ENCODE results near the gene PGAP6.
"Not testable (repeated sequence)": the region's sequence is repeated elsewhere in the genome, so short reads cannot be mapped to it uniquely, and the experiment has no call there.

PGAP6 gene

GRCh38 chr16:368388-369158, 13.2 kb downstream of the PGAP6 start:
- DNase-seq (ENCODE audit: insufficient read length, low spot score) (no peak), FAIRE-seq (no peak)
- TF ChIP-seq POU2F2 (IDR thresholded peaks at IDR 0.05; ENCODE audit: low read depth, low read length) (no peak), POLR2A (IDR thresholded peaks at IDR 0.05; ENCODE audit: low read depth, low read length) (no peak), TAF1 (IDR thresholded peaks at IDR 0.05; ENCODE audit: low read depth, low read length) (no peak), PAX5 (IDR thresholded peaks at IDR 0.05; ENCODE audit: insufficient read depth, low read length, severe bottlenecking) (no peak), SPI1 (IDR thresholded peaks at IDR 0.05; ENCODE audit: low read depth, low read length) (no peak), POLR2AphosphoS5 (IDR thresholded peaks at IDR 0.05; ENCODE audit: low read depth, low read length) (no peak)

GRCh38 chr16:367333-367903, 14.4 kb downstream of the PGAP6 start:
- FAIRE-seq (no peak), DNase-seq (ENCODE audit: insufficient read length, low spot score) (no peak)
- TF ChIP-seq PAX5 (IDR thresholded peaks at IDR 0.05; ENCODE audit: insufficient read depth, low read length, severe bottlenecking) (no peak), POLR2AphosphoS5 (IDR thresholded peaks at IDR 0.05; ENCODE audit: low read depth, low read length) (no peak), POLR2A (IDR thresholded peaks at IDR 0.05; ENCODE audit: low read depth, low read length) (no peak), POU2F2 (IDR thresholded peaks at IDR 0.05; ENCODE audit: low read depth, low read length) (no peak), SPI1 (IDR thresholded peaks at IDR 0.05; ENCODE audit: low read depth, low read length) (no peak), TAF1 (IDR thresholded peaks at IDR 0.05; ENCODE audit: low read depth, low read length) (no peak)

DNA sequence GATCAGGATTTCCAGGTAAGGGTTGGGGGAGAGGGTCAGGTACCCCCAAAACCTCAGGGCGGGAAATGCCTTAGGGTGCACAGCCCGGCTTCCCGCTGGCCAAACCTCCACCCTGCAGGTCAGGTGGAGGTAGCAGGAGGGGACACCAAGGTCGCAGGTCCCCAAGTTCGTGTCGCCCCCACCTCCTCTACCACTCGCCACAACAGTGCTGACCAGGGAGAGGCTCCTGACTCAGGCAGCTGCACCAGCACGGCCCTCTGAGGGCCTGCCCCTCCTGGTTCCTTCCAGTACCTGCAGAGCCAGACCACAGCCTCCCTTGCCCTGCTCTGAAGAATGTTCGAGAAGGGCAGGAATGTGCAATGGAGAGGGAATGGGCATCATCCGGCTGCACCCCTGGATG, 15.3 kb downstream of the PGAP6 start:
- no peak for DNase-seq (ENCODE audit: insufficient read length, low spot score)
- FAIRE-seq, result no peak
- TF ChIP-seq TAF1 (IDR thresholded peaks at IDR 0.05; ENCODE audit: low read depth, low read length) (no peak), POLR2AphosphoS5 (IDR thresholded peaks at IDR 0.05; ENCODE audit: low read depth, low read length) (no peak), PAX5 (IDR thresholded peaks at IDR 0.05; ENCODE audit: insufficient read depth, low read length, severe bottlenecking) (no peak), POLR2A (IDR thresholded peaks at IDR 0.05; ENCODE audit: low read depth, low read length) (no peak), SPI1 (IDR thresholded peaks at IDR 0.05; ENCODE audit: low read depth, low read length) (no peak), POU2F2 (IDR thresholded peaks at IDR 0.05; ENCODE audit: low read depth, low read length) (no peak)

GRCh38 chr16:364595-365491, 16.9 kb downstream of the PGAP6 start:
- DNase-seq (ENCODE audit: insufficient read length, low spot score) (no peak), FAIRE-seq (no peak)
- TF ChIP-seq POU2F2 (IDR thresholded peaks at IDR 0.05; ENCODE audit: low read depth, low read length), result no peak

DNA sequence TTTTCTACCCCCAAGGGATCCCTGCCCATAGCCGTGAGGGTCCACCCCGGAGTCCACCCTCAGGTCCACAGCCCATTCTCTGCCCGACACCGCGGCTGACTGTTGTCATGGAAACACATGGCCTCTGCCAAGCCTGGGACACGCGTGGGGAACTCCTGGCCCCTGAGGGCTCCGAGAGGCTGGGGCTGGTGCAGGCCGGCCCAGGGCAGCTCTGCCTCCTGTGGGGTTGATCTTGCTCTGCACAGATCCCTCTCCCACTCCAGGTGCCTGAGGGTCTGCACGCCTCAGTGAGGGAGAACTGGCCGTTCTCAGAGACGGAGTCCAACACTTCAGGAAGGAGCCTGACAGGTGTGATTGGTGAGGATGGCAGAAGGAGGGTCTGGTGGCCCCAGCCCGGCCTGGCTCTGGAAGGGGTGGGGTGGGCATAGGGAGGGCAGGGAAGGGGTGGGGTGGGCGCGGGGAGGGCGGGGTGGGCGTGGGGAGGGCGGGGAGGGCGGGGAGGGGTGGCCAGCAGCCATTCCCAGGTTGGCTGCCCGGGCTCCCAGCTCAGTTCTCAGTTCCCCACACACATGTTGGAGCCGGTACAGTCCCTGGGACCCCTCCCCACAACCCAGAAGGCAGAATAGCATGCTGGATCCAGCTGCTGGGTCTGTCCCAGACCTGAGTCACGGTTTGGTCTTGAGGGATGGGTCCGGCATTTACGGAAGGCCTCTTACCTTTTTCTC, 17.9 kb downstream of the PGAP6 start:
- DNase-seq (ENCODE audit: insufficient read length, low spot score), result no peak
- TF ChIP-seq POLR2A (IDR thresholded peaks at IDR 0.05; ENCODE audit: low read depth, low read length) (no peak), POLR2AphosphoS5 (IDR thresholded peaks at IDR 0.05; ENCODE audit: low read depth, low read length) (no peak), TAF1 (IDR thresholded peaks at IDR 0.05; ENCODE audit: low read depth, low read length) (no peak), POU2F2 (IDR thresholded peaks at IDR 0.05; ENCODE audit: low read depth, low read length) (no peak), PAX5 (IDR thresholded peaks at IDR 0.05; ENCODE audit: insufficient read depth, low read length, severe bottlenecking) (no peak), SPI1 (IDR thresholded peaks at IDR 0.05; ENCODE audit: low read depth, low read length) (no peak)
- FAIRE-seq, result no peak

- FAIRE-seq (no peak), DNase-seq (ENCODE audit: insufficient read length, low spot score) (no peak)
- TF ChIP-seq PAX5 (IDR thresholded peaks at IDR 0.05; ENCODE audit: insufficient read depth, low read length, severe bottlenecking), result no peak
- TF ChIP-seq TAF1 (IDR thresholded peaks at IDR 0.05; ENCODE audit: low read depth, low read length), result no peak
- no peak for TF ChIP-seq POLR2AphosphoS5 (IDR thresholded peaks at IDR 0.05; ENCODE audit: low read depth, low read length)
Observed at GRCh38 chr16:363110-363765, 18.5 kb downstream of the PGAP6 start.

- DNase-seq (ENCODE audit: insufficient read length, low spot score); FAIRE-seq: not testable (repeated sequence)
Observed at GRCh38 chr16:362702-362999, 19.1 kb downstream of the PGAP6 start.

DNA sequence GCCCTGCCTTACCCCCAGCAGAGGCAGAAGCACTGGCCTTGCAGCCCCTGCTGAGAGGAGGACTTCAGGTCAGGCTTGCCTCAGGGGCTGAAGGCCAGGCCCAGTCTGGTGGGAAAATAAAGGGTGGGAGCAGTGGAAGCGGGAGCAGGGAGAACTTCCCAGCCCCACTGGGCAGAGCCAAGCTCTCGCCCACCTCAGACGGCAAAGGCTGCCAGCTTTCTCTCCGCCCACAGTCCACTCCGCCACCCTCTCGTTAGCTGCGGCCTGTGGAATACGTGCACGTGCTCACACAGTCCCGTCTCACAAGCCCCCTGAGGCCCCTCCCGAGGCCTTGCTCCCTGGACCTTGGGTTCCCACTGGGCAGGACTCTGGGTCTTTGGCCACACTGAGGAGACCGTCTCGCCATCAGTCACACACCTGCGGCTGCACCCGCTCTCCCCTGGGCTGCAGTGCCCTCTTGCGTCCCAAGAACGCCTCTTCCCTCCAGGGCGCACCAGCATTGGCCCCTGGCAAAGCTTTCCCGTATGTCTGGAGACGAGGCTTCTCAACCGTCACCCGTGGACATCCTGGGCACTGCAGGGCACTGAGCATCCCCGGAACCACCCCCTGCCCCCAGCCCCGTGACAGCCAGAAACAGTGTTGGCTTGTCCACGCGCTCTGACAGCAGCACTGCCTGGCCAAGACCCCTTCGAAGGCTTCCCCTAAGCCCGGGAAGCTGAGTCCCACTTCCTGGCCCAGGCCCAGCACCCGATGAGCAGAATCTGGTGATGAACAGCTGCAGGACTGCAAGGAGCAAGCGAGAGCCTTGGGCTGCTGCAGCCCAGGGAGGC, 19.7 kb downstream of the PGAP6 start:
- DNase-seq (ENCODE audit: insufficient read length, low spot score) (peak; percentile 96), FAIRE-seq (peak; percentile 93)
- no peak for TF ChIP-seq POLR2A (IDR thresholded peaks at IDR 0.05; ENCODE audit: low read depth, low read length)
- TF ChIP-seq POU2F2 (IDR thresholded peaks at IDR 0.05; ENCODE audit: low read depth, low read length), result peak; percentile 31; the same call in 1 of the 2 replicates

GRCh38 chr16:361341-361871, 20.4 kb downstream of the PGAP6 start:
- DNase-seq (ENCODE audit: insufficient read length, low spot score) (no peak), FAIRE-seq (peak; percentile 55)
- TF ChIP-seq TAF1 (IDR thresholded peaks at IDR 0.05; ENCODE audit: low read depth, low read length) (no peak), POLR2AphosphoS5 (IDR thresholded peaks at IDR 0.05; ENCODE audit: low read depth, low read length) (no peak), SPI1 (IDR thresholded peaks at IDR 0.05; ENCODE audit: low read depth, low read length) (no peak), PAX5 (IDR thresholded peaks at IDR 0.05; ENCODE audit: insufficient read depth, low read length, severe bottlenecking) (no peak), POLR2A (IDR thresholded peaks at IDR 0.05; ENCODE audit: low read depth, low read length) (no peak), POU2F2 (IDR thresholded peaks at IDR 0.05; ENCODE audit: low read depth, low read length) (no peak)

Data from GM12891 (cell line).